ENCODE measurements around the gene MICALL2.

The MICALL2 gene

GRCh38 chr7:1458683-1459511, at the start of gene MICALL2:
MICALL2 (minus strand) TSS chr7:1459470; CDS start chr7:1459326, 144 bp downstream.
- TF ChIP-seq CTCF (conservative IDR thresholded peaks at IDR 0.05; ENCODE audit: low read depth, low read length) = no peak
- peak; percentile 54 for DNase-seq (ENCODE audit: low read depth)
- H3K4me3 ChIP-seq (ENCODE audit: low read length) = peak within 1 kb of the TSS; percentile 77

DNA sequence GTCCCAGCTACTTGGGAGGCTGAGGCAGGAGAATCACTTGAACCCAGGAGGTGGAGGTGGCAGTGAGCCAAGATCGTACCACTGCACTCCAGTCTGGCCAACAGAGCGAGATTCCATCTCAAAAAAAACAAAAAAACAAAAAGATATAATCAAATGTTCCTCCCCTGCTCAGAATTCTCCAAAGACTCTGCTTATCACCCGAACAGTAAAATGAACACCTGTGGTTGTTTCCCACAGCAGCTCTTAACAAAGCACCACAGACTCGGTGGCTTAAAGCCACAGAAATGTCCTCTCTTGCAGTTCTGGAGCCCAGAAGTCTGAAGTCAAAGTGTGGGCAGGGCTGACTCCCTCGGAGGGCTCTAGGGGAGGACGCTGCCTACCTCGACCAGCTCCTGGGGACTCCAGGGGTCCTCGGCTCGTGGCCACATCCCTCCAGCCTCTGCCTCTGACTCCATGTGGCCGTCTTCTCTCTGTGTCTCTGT, 49.0 kb upstream of the MICALL2 start:
- DNase-seq (ENCODE audit: low read depth) = no peak
- no peak overlapping the region for H3K4me3 ChIP-seq (ENCODE audit: low read length)
- TF ChIP-seq CTCF (conservative IDR thresholded peaks at IDR 0.05; ENCODE audit: low read depth, low read length) = no peak

GRCh38 chr7:1505731-1506550, 46.7 kb upstream of the MICALL2 start:
- no peak for DNase-seq (ENCODE audit: low read depth)
- H3K4me3 ChIP-seq (ENCODE audit: low read length) = no peak overlapping the region
- TF ChIP-seq CTCF (conservative IDR thresholded peaks at IDR 0.05; ENCODE audit: low read depth, low read length) = no peak

DNA sequence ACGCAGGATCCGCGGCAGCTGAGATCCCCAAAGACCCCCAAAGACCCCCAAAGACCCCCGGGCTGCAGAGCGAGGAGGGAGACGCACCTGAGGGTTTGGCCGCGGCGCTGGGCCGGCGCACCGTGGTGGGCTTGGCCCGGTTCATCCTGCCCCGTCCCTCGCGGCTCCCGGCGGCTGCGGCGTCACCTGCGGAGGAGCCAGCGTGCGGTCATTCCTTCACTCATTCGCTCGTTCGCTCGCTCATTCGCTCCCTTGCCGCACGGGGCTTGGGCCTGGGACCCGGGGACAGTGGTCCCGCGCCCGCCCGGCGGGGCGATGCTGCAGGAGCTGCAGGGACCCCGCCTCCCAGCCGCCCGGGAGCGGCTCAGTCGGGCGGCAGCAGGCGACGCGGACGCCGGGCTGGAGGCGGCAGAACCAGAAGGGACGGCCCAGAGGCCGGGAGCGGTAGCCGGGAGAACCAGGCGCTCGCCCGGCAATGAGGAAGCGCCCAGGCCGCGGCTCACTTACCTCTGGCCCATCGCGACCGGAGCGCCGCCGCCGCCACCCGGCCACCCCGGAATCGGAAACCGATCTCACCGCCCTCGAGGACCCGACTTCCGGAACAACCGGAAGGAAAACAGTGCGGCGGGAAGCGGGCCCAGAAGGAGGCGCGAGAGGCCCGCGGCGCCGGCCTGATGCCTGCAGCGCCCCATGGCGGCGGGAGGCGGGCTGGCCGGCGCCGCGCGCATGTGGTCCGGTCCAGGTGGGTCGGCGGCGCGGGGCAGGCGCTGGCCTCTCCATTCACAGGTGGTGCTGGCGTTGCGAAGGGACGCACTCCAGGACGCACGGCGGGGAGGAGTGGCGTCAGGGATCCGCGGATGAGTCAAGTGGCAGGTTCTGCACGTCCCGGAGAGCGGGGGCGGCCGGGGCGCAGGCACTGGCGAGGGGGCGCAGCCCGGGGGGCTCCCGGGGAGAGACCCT, 44.8 kb upstream of the MICALL2 start, which contains the start of gene INTS1:
Gene INTS1 (minus strand): TSS at position 574 of the 960 bp plus-strand sequence. CDS start 429 bp downstream, at position 145.
- peak; percentile 52 for DNase-seq (ENCODE audit: low read depth)
- TF ChIP-seq CTCF (conservative IDR thresholded peaks at IDR 0.05; ENCODE audit: low read depth, low read length) = peak; percentile 63
- H3K4me3 ChIP-seq (ENCODE audit: low read length) = peak within 1 kb of the TSS; percentile 77

GRCh38 chr7:1503390-1503789, 44.1 kb upstream of the MICALL2 start:
- H3K4me3 ChIP-seq (ENCODE audit: low read length) = peak overlapping the region; percentile 77
- TF ChIP-seq CTCF (conservative IDR thresholded peaks at IDR 0.05; ENCODE audit: low read depth, low read length) = no peak
- no peak for DNase-seq (ENCODE audit: low read depth)

DNA sequence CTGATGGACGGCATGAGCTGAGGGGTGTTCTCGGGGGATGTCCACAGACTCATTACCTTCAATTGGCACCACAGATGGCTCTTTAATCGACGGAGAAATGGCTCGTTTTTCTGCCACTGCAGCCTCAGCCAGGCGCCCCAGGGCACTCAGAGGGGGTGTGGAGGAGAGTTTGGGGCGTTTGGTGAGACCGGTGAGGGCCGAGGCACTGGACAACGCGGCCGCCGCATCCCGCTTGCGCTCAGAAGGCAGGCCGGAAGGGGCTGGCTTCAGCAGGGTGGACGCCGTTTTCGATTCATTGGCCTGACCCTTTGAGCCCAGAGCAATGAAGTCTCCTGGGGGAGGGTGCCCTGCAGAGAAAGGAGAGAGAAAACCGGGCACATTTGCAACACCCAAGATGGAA, 43.6 kb upstream of the MICALL2 start:
- DNase-seq (ENCODE audit: low read depth) = no peak
- H3K4me3 ChIP-seq (ENCODE audit: low read length) = peak overlapping the region; percentile 4

More for the DNA sequence above, 43.6 kb upstream of the MICALL2 start:
- no peak for TF ChIP-seq CTCF (conservative IDR thresholded peaks at IDR 0.05; ENCODE audit: low read depth, low read length)
